Measurements from ENCODE around the gene ALDH1L2. TPM values are rescaled to one million over a fixed set of nuclear protein-coding genes. Genes with fewer than 3 reads are reported as not detected.

The ALDH1L2 gene
- total and polyA plus RNA-seq, 9 donors = 3.7 to 10.6 (median 6.9) TPM

DNA sequence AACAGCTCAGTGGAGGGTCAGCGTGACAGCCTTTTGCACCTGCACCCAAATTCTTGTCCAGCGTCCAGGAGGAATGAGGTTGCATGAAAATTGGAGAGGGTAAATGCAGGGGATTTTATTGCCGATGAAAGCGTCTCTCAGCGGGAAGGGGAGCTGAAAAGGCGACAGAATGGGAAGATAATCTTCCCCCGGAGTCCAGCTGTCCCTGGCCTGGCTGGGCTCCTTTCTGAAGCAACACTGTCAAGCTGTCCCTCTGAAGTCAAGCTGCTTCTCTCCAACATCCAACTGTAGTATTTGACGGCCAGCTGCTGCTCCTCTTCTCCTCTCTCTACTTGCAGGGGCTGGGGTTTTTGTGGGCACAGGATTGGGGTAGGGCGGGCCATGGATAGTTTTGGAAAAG lies 65.5 kb downstream of the ALDH1L2 start:
- H3K36me3 ChIP-seq (ENCODE audit: control insufficient read depth, insufficient read depth, low read length) = peaks cover 3% of the 10 kb centered on the region
- H3K27ac ChIP-seq (ENCODE audit: low read length) = no peak overlapping the region
- peaks cover 10% of the 10 kb centered on the region for H3K4me1 ChIP-seq (ENCODE audit: control insufficient read depth, insufficient read depth, low read length)
- no peaks in the 10 kb centered on the region for H3K27me3 ChIP-seq (ENCODE audit: control insufficient read depth, insufficient read depth, low read length)
- no peak overlapping the region for H3K4me3 ChIP-seq (ENCODE audit: low read length)
- 35% methylated on average over 7 of the region's 9 CpGs for WGBS (ENCODE audit: insufficient coverage)
- H3K9me3 ChIP-seq (replicated peaks; ENCODE audit: control insufficient read depth, low read depth, low read length) = no peaks in the 10 kb centered on the region
- peak; percentile 38 for DNase-seq

DNA sequence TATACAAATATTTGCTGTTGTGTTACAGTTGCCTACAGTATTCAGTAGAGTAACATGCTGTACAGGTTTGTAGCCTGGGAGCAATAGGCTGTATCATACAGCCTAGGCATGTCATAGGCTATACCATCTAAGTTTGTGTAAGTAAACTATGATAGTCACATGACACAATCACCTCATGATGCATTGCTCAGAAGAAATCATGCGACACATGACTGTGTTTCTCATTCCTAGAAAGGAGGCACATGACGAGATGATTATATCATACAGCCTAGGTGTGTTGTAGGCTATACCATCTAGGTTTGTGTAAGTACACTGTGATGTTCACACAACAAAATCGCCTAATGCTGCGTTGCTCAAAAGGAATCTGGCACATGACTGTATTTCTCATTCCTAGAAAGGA lies 66.2 kb downstream of the ALDH1L2 start:
- no peak for DNase-seq
- H3K9me3 ChIP-seq (replicated peaks; ENCODE audit: control insufficient read depth, low read depth, low read length) = no peaks in the 10 kb centered on the region
- no peak overlapping the region for H3K27ac ChIP-seq (ENCODE audit: low read length)
- no CpG with 5 or more reads among the region's 4 CpGs for WGBS (ENCODE audit: insufficient coverage)
- no peaks in the 10 kb centered on the region for H3K27me3 ChIP-seq (ENCODE audit: control insufficient read depth, insufficient read depth, low read length)
- H3K4me1 ChIP-seq (ENCODE audit: control insufficient read depth, insufficient read depth, low read length) = peaks cover 10% of the 10 kb centered on the region
- H3K4me3 ChIP-seq (ENCODE audit: low read length) = no peak overlapping the region
- peaks cover 5% of the 10 kb centered on the region for H3K36me3 ChIP-seq (ENCODE audit: control insufficient read depth, insufficient read depth, low read length)

DNA sequence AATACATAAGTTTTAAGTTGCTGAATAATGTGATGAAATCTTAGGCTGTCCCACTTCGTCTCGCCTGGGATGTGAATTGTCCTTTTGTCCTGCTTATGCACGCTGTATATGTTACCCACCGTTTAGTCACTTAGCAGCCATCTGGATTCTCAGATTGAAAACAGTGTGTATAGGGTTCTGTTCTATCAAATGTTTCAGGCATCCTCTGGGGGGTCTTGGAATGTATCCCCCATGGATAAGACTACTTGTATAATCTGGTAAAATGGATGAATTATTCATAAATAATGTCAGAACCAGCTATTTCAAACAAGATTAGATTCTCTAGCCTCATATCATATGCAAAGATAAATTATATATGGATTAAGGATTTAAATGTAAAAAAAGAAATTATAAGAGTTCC lies 68.7 kb downstream of the ALDH1L2 start:
- no peak for DNase-seq
- Histone ChIP-seq H3K27me3 (ENCODE audit: control insufficient read depth, insufficient read depth, low read length) (no peaks in the 10 kb centered on the region), H3K9me3 (replicated peaks; ENCODE audit: control insufficient read depth, low read depth, low read length) (peaks cover 2% of the 10 kb centered on the region), H3K27ac (ENCODE audit: low read length) (no peak overlapping the region), H3K4me3 (ENCODE audit: low read length) (no peak overlapping the region), H3K4me1 (ENCODE audit: control insufficient read depth, insufficient read depth, low read length) (peaks cover 10% of the 10 kb centered on the region), H3K36me3 (ENCODE audit: control insufficient read depth, insufficient read depth, low read length) (peaks cover 8% of the 10 kb centered on the region)
- no CpG with 5 or more reads among the region's 4 CpGs for WGBS (ENCODE audit: insufficient coverage)

DNA sequence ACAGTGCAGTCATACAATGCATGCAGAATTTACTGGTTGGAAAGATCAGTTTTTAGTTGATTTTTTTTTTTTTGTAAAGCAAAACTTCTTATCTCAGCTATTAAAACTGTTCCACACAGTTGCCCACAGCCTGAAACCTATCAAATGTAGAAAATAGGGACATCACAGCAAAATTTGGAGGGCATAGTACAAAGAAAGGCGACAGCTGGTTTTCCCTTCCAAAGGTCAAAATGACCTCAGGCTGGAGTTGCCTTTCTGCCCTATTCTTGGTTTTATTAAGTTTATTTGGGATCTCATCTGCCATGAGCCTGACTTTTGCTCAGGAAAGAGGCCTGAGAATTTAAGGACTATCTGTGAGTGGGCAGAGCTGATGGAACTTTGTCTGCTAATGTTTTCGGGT lies 69.7 kb downstream of the ALDH1L2 start:
- WGBS (ENCODE audit: insufficient coverage) = 56% methylated on average over 1 of the region's 2 CpGs
- Histone ChIP-seq H3K9me3 (replicated peaks; ENCODE audit: control insufficient read depth, low read depth, low read length) (peaks cover 2% of the 10 kb centered on the region), H3K4me3 (ENCODE audit: low read length) (no peak overlapping the region), H3K4me1 (ENCODE audit: control insufficient read depth, insufficient read depth, low read length) (peaks cover 10% of the 10 kb centered on the region), H3K36me3 (ENCODE audit: control insufficient read depth, insufficient read depth, low read length) (peaks cover 8% of the 10 kb centered on the region), H3K27me3 (ENCODE audit: control insufficient read depth, insufficient read depth, low read length) (no peaks in the 10 kb centered on the region), H3K27ac (ENCODE audit: low read length) (no peak overlapping the region)
- DNase-seq = no peak

DNA sequence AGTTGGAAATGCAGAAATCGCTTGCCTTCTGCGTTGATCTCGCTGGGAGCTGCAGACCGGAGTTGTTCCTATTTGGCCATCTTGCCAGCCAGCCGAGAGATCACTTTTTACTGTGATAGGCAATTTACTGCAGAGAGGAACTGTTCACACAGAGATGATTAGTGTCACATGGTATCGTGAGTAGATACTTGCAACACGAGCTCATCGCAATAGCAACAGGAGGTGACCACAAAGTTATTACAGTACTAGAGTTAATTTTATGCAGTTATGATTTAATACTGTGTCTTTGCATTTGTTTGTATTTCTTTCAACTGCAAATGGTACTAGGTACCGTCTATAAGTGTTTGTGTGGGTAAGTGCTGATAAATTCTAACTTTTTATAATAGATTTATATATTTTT lies 70.4 kb downstream of the ALDH1L2 start:
- WGBS (ENCODE audit: insufficient coverage) = 91% methylated on average over 6 of the region's 9 CpGs
- Histone ChIP-seq H3K9me3 (replicated peaks; ENCODE audit: control insufficient read depth, low read depth, low read length) (peaks cover 2% of the 10 kb centered on the region), H3K27me3 (ENCODE audit: control insufficient read depth, insufficient read depth, low read length) (no peaks in the 10 kb centered on the region), H3K4me1 (ENCODE audit: control insufficient read depth, insufficient read depth, low read length) (peaks cover 7% of the 10 kb centered on the region), H3K4me3 (ENCODE audit: low read length) (no peak overlapping the region), H3K27ac (ENCODE audit: low read length) (no peak overlapping the region), H3K36me3 (ENCODE audit: control insufficient read depth, insufficient read depth, low read length) (peaks cover 8% of the 10 kb centered on the region)
- no peak for DNase-seq

DNA sequence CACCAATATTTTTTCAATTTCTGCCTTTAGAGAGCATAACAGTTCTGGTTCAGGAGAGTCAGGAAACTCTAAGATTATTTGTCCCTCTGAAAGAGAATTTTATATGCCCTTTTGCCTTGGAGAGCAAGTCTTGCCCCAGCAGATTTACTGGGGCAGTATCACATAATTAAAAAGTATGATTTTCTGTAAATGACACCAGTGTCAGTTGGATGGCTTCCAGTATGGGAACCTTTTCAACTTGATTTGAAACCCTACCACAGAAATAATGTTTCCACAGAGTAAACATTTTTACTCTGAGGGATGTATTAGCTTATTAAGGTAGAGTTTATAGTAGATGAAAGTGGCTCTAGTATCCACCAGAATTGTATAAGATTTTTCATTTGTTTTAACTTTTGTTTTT lies 82.8 kb downstream of the ALDH1L2 start:
- no peak for DNase-seq
- H3K9me3 ChIP-seq (replicated peaks; ENCODE audit: control insufficient read depth, low read depth, low read length) = no peaks in the 10 kb centered on the region
- no peaks in the 10 kb centered on the region for H3K27me3 ChIP-seq (ENCODE audit: control insufficient read depth, insufficient read depth, low read length)
- peaks cover 21% of the 10 kb centered on the region for H3K36me3 ChIP-seq (ENCODE audit: control insufficient read depth, insufficient read depth, low read length)
- H3K4me3 ChIP-seq (ENCODE audit: low read length) = no peak overlapping the region
- H3K4me1 ChIP-seq (ENCODE audit: control insufficient read depth, insufficient read depth, low read length) = no peaks in the 10 kb centered on the region
- no peak overlapping the region for H3K27ac ChIP-seq (ENCODE audit: low read length)

DNA sequence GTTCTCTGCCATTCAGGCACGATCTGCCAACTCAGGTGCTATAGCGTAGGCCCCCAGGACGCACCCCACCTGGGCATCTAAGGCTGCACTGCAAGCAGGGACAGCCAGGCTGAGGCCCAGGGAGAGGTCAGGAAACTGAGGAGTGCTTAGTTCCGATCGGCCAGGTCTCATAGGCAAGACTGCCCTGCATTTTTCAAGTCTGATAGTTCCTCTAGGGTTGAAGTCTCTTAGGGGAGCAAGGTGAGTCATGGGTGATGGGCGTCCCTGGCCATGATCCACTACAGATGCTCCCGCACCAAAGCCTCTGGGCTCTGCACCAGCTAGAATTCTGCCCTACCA lies 84.9 kb downstream of the ALDH1L2 start:
- peaks cover 28% of the 10 kb centered on the region for H3K36me3 ChIP-seq (ENCODE audit: control insufficient read depth, insufficient read depth, low read length)
- H3K4me3 ChIP-seq (ENCODE audit: low read length) = no peak overlapping the region
- no peak overlapping the region for H3K27ac ChIP-seq (ENCODE audit: low read length)
- no peaks in the 10 kb centered on the region for H3K9me3 ChIP-seq (replicated peaks; ENCODE audit: control insufficient read depth, low read depth, low read length)
- no peak for DNase-seq
- 93% methylated on average over 4 of the region's 7 CpGs for WGBS (ENCODE audit: insufficient coverage)
- H3K27me3 ChIP-seq (ENCODE audit: control insufficient read depth, insufficient read depth, low read length) = no peaks in the 10 kb centered on the region
- no peaks in the 10 kb centered on the region for H3K4me1 ChIP-seq (ENCODE audit: control insufficient read depth, insufficient read depth, low read length)

DNA sequence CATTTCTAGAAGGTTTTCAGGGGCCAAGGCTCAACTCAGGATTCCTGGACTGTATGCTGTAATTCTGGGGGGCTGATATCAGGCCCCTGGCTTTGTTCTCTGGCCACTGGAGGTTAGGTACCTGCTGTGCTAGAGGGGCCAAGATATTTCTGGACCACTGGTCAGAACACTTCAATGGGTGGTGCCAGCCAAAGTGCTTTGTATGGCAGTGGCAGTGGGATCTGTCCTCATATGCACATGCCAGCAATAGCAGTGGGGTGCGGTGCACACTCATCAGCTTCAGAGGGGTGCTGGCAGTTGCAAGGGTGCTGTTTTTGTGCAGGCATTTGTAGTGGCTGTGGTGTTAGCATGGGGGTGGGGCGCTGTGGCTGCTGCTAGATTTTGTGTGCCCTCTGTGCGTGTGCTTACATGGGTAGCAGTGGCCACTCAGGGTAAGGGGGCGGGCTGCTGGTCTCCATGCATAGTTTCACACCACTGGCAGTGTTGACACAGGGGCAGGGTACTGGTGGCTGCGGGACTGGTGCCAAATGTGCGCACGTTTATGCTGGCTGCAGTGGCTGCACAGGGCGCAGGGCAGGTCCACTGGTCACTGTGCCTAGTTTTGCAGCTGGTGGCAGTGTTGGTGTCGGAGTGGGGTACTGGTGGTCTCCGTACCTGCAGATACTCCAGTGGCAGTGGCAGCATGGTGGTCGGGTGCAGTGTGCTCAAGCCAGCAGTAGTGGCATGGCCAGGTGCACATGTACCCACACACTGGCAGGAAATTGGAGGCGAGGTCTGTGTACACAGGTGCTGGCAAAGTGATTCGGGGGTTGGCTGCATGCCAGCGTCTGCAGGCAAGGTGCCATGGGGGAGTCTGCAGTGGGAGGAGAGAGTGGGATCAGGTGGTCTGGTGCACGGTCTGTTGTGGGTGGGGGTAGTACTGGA lies 85.6 kb downstream of the ALDH1L2 start:
- Histone ChIP-seq H3K27me3 (ENCODE audit: control insufficient read depth, insufficient read depth, low read length) (no peaks in the 10 kb centered on the region), H3K27ac (ENCODE audit: low read length) (no peak overlapping the region), H3K9me3 (replicated peaks; ENCODE audit: control insufficient read depth, low read depth, low read length) (no peaks in the 10 kb centered on the region), H3K4me1 (ENCODE audit: control insufficient read depth, insufficient read depth, low read length) (no peaks in the 10 kb centered on the region), H3K36me3 (ENCODE audit: control insufficient read depth, insufficient read depth, low read length) (peaks cover 28% of the 10 kb centered on the region), H3K4me3 (ENCODE audit: low read length) (no peak overlapping the region)
- DNase-seq = no peak
- 83% methylated on average over 14 of the region's 15 CpGs for WGBS (ENCODE audit: insufficient coverage)

DNA sequence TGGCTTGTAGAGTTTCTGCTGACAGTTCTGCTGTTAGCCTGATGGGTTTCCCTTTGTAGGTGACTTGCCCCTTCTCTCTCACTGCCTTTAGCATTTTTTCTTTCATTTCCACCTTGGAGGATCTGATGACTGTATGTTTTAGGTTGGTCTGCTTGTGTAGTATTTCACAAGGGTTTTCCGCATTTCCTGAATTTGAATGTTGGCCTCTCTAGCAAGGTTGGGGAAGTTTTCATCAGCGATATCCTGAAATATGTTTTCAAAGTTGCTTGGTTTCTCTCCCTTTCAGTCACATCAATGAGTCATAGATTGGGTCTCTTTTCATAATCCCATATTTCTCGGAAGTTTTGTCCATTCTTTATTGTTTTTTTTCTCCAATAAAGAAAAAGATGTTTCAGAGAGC lies 86.7 kb downstream of the ALDH1L2 start:
- H3K4me1 ChIP-seq (ENCODE audit: control insufficient read depth, insufficient read depth, low read length) = no peaks in the 10 kb centered on the region
- H3K9me3 ChIP-seq (replicated peaks; ENCODE audit: control insufficient read depth, low read depth, low read length) = no peaks in the 10 kb centered on the region
- H3K27ac ChIP-seq (ENCODE audit: low read length) = no peak overlapping the region
- no CpG with 5 or more reads among the region's 3 CpGs for WGBS (ENCODE audit: insufficient coverage)
- H3K4me3 ChIP-seq (ENCODE audit: low read length) = no peak overlapping the region
- DNase-seq = no peak
- H3K27me3 ChIP-seq (ENCODE audit: control insufficient read depth, insufficient read depth, low read length) = no peaks in the 10 kb centered on the region
- peaks cover 29% of the 10 kb centered on the region for H3K36me3 ChIP-seq (ENCODE audit: control insufficient read depth, insufficient read depth, low read length)

DNA sequence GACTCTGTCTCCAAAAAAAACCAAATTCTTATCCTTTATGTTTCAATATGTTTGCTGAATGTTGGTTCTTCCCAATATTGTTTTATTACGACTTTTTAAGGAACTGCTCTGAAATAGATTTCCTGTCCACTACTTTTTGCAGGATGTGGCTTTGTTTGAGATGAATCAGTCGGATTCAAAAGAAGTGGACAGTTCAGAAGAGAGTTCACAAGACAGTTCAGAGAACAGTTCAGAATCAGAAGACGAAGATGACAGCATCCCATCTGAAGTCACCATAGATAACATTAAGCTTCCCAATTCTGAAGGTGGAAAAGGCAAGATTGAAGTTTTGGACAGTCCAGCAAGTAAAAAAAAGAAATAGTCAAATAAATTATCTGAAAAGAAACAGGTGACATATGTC lies 89.9 kb downstream of the ALDH1L2 start:
- Histone ChIP-seq H3K4me3 (ENCODE audit: low read length) (no peak overlapping the region), H3K36me3 (ENCODE audit: control insufficient read depth, insufficient read depth, low read length) (peaks cover 35% of the 10 kb centered on the region), H3K4me1 (ENCODE audit: control insufficient read depth, insufficient read depth, low read length) (no peaks in the 10 kb centered on the region), H3K27ac (ENCODE audit: low read length) (no peak overlapping the region), H3K27me3 (ENCODE audit: control insufficient read depth, insufficient read depth, low read length) (no peaks in the 10 kb centered on the region), H3K9me3 (replicated peaks; ENCODE audit: control insufficient read depth, low read depth, low read length) (no peaks in the 10 kb centered on the region)
- WGBS (ENCODE audit: insufficient coverage) = no CpG with 5 or more reads among the region's 3 CpGs
- DNase-seq = no peak
